GM12875 (cell line): ENCODE measurements around the gene SCYL1.
A peak's percentile ranks its signal among the peaks of the same experiment; 100 is the strongest.

Experiments
- H3K4me3 ChIP-seq: one replicate; pipeline ENCODE4 v1.5.1; 2011; ENCODE audit warnings: low read depth, low read length, control low read depth
- CTCF ChIP-seq: IDR thresholded peaks from 2 replicates; pipeline ENCODE4 v1.5.1; 2011; ENCODE audit warnings: low read depth, mild to moderate bottlenecking, control low read depth, inconsistent platforms, low read length, moderate library complexity, borderline replicate concordance; ENCODE audit not compliant: insufficient read depth

SCYL1 gene

GRCh38 chr11:65555693-65556231 is 30.9 kb downstream of the SCYL1 start:
- no peak overlapping the region for H3K4me3 ChIP-seq
- TF ChIP-seq CTCF: no peak

GRCh38 chr11:65556470-65557279 is 31.8 kb downstream of the SCYL1 start:
- H3K4me3 ChIP-seq: no peak overlapping the region
- no peak for TF ChIP-seq CTCF

- TF ChIP-seq CTCF: no peak
- H3K4me3 ChIP-seq: no peak overlapping the region
These were observed 32.6 kb downstream of the SCYL1 start for GRCh38 chr11:65557280-65558001.

GRCh38 chr11:65558002-65558929 is 33.4 kb downstream of the SCYL1 start, which contains the start of gene LTBP3:
Gene LTBP3 (minus strand): TSS chr11:65558359. CDS start chr11:65557959, 400 bp downstream.
- TF ChIP-seq CTCF: no peak
- H3K4me3 ChIP-seq: peak within 1 kb of the TSS; percentile 26

GRCh38 chr11:65558930-65559509 is 34.1 kb downstream of the SCYL1 start:
- TF ChIP-seq CTCF: no peak
- H3K4me3 ChIP-seq: no peak overlapping the region

GRCh38 chr11:65559535-65559934 is 34.7 kb downstream of the SCYL1 start:
- TF ChIP-seq CTCF: no peak
- H3K4me3 ChIP-seq: no peak overlapping the region
